PC-9 (cell line): ENCODE results near the gene CD151. TPM values are rescaled to one million over a fixed set of nuclear protein-coding genes. Genes with fewer than 3 reads are reported as not detected.

ENCODE experiments used
- BruUV-seq: library from RNA; stranded (reverse); fragments of 400-500 nt; replicated peaks from 2 replicates; lab custom pipeline; 2021; lab: Mats Ljungman, UMichigan
- CTCF ChIA-PET: fragments of 300-600 bp; sonication (Branson Sonifier 250); formaldehyde crosslinking; loops from one replicate; lab custom pipeline; 2022; ENCODE audit warnings: antibody characterized with exemption; lab: Charles Lee
- POLR2A ChIA-PET: fragments of 300-600 bp; sonication (Branson Sonifier 250); formaldehyde crosslinking; loops from one replicate; lab custom pipeline; 2022; ENCODE audit warnings: antibody characterized with exemption; ENCODE audit not compliant: unreplicated experiment; lab: Charles Lee
- DNase-seq, 2 experiments: peaks; one replicate each; pipeline versions ENCODE4 v3.0.0 to v3.0.0-alpha.2; 2015 to 2022; ENCODE audit warnings: mixed read lengths in 1 of 2
- H2AFZ ChIP-seq: fragments of 200-600 bp; sonication (generic); 2 replicates; pipeline ENCODE4 v1.8.1; 2017; ENCODE audit warnings: antibody characterized with exemption
- H3F3A ChIP-seq: fragments of 200-600 bp; sonication (generic); 2 replicates; pipeline ENCODE4 v1.8.1; 2017; ENCODE audit warnings: antibody characterized with exemption, mild to moderate bottlenecking, low read depth; ENCODE audit not compliant: insufficient read depth
- H3K27ac ChIP-seq: fragments of 200-600 bp; sonication (generic); 2 replicates; pipeline ENCODE4 v1.6.1; 2016; ENCODE audit warnings: mixed run types
- H3K27me3 ChIP-seq: fragments of 200-600 bp; sonication (generic); 2 replicates; pipeline ENCODE4 v1.6.1; 2016; ENCODE audit warnings: low read depth, mixed run types; ENCODE audit not compliant: insufficient read depth
- H3K36me3 ChIP-seq: fragments of 200-600 bp; sonication (generic); 2 replicates; pipeline ENCODE4 v1.6.1; 2016; ENCODE audit warnings: low read depth, mixed run types
- H3K4me1 ChIP-seq: fragments of 200-600 bp; sonication (generic); replicated peaks from 2 replicates; pipeline ENCODE4 v1.6.1; 2016; ENCODE audit warnings: mixed run types; ENCODE audit not compliant: insufficient read depth
- H3K4me2 ChIP-seq: fragments of 200-600 bp; sonication (generic); 2 replicates; pipeline ENCODE4 v1.6.1; 2017; ENCODE audit warnings: mixed run types
- H3K4me3 ChIP-seq: fragments of 200-600 bp; sonication (generic); 2 replicates; pipeline ENCODE4 v1.6.1; 2016; ENCODE audit warnings: mixed run types
- H3K79me2 ChIP-seq: fragments of 200-600 bp; sonication (generic); 2 replicates; pipeline ENCODE4 v1.6.1; 2017; ENCODE audit warnings: low read depth, mixed run types
- H3K9me2 ChIP-seq: fragments of 200-600 bp; sonication (generic); 2 replicates; pipeline ENCODE4 v1.8.1; 2017; ENCODE audit warnings: mild to moderate bottlenecking; ENCODE audit not compliant: insufficient read depth
- H3K9me3 ChIP-seq: fragments of 200-600 bp; sonication (generic); 2 replicates; pipeline ENCODE4 v1.8.1; 2016; ENCODE audit warnings: low read depth; ENCODE audit not compliant: insufficient read depth
- H4K20me1 ChIP-seq: fragments of 200-600 bp; sonication (generic); 2 replicates; pipeline ENCODE4 v1.8.1; 2017; ENCODE audit not compliant: insufficient read depth
- EZH2 ChIP-seq: fragments of 200-600 bp; sonication (generic); IDR thresholded peaks from 2 replicates; pipeline ENCODE4 v1.8.0; 2017; ENCODE audit warnings: antibody characterized with exemption, low read depth
- intact Hi-C: fragments of 100-400 bp; cut with micrococcal nuclease; formaldehyde crosslinking; loops from one replicate; pipeline ENCODE4 v1.10.0; 2022; ENCODE audit not compliant: unreplicated experiment
- total RNA-seq: library from RNA; stranded (reverse); gene quantifications from 2 replicates; pipeline ENCODE4 v1.2.3, GENCODE V29; 2021
- TF ChIP-seq, protein P1 (sequence below): fragments of 200-600 bp; sonication (generic); conservative IDR thresholded peaks from 2 replicates; pipeline ENCODE4 v1.6.1; 2017; ENCODE audit warnings: mixed run types, antibody characterized with exemption, mild to moderate bottlenecking, moderate library complexity

Gene CD151
- total RNA-seq, 1 experiment from 2014 or later = 184 TPM

DNA sequence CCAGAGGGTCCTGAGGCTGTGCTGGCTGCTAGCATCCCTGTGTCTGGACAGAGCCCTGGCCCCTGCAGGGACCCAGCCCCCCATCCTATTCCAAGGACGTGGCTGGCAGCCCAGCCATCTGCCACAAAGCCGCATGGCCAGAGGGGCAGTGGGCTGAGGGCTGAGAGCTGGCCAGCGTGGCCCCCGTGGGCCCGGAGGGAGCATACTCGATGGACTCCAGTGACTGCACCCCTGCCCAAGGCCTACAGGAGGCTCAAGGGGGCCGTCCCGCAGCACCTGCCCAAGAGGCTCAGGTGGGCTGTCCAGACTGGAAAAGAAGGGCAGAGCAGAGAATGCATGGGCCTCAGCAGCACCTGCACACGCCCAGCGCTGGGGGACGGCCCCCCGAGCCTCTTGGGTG is 23.0 kb downstream of the CD151 start:
- Histone ChIP-seq H3K27ac (no peak overlapping the region), H3F3A (no peaks in the 10 kb centered on the region), H3K9me2 (no peaks in the 10 kb centered on the region), H3K27me3 (no peaks in the 10 kb centered on the region), H3K36me3 (no peaks in the 10 kb centered on the region), H2AFZ (no peak overlapping the region), H3K4me2 (no peak overlapping the region), H3K9me3 (no peaks in the 10 kb centered on the region), H3K4me3 (no peak overlapping the region), H4K20me1 (no peaks in the 10 kb centered on the region), H3K79me2 (no peaks in the 10 kb centered on the region), H3K4me1 (no peaks in the 10 kb centered on the region)
- DNase-seq = no peak
- TF ChIP-seq, protein P1, sequence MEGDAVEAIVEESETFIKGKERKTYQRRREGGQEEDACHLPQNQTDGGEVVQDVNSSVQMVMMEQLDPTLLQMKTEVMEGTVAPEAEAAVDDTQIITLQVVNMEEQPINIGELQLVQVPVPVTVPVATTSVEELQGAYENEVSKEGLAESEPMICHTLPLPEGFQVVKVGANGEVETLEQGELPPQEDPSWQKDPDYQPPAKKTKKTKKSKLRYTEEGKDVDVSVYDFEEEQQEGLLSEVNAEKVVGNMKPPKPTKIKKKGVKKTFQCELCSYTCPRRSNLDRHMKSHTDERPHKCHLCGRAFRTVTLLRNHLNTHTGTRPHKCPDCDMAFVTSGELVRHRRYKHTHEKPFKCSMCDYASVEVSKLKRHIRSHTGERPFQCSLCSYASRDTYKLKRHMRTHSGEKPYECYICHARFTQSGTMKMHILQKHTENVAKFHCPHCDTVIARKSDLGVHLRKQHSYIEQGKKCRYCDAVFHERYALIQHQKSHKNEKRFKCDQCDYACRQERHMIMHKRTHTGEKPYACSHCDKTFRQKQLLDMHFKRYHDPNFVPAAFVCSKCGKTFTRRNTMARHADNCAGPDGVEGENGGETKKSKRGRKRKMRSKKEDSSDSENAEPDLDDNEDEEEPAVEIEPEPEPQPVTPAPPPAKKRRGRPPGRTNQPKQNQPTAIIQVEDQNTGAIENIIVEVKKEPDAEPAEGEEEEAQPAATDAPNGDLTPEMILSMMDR = no peak
- no peak for TF ChIP-seq EZH2
- BruUV-seq = no TSS peak
- intact Hi-C loops = no loop called here
- POLR2A ChIA-PET = no interaction called here
- CTCF ChIA-PET = no interaction called here

DNA sequence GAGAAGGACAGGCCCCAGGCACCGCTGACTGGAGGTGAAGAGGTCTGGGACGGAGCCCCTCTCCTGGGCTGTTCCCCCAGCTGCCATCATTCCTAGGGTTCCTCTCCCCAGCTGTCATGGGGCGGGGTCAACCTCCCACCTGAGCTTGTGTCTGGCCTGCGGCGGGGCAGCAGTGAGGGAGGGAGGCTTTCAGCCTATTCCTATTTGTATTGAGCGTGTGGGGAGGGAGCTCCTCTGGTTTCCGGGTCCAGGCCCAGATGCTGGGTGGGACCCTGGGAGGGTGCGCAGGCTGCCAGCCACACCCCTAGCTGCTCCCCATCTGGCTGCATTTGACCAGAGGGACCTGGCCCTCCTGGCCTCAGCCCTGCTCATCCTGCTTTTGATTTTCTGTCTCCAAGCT is 23.6 kb downstream of the CD151 start:
- TF ChIP-seq EZH2 = no peak
- TF ChIP-seq, protein P1 = no peak
- no peaks in the 10 kb centered on the region for H3K4me1 ChIP-seq
- no peaks in the 10 kb centered on the region for H3K79me2 ChIP-seq
- no peak overlapping the region for H3K4me3 ChIP-seq
- no peaks in the 10 kb centered on the region for H3K9me3 ChIP-seq
- ChIA-PET CTCF (no interaction called here), POLR2A (no interaction called here)
- H3K27ac ChIP-seq = no peak overlapping the region
- BruUV-seq = no TSS peak
- no peaks in the 10 kb centered on the region for H4K20me1 ChIP-seq
- no peaks in the 10 kb centered on the region for H3K9me2 ChIP-seq
- no peaks in the 10 kb centered on the region for H3F3A ChIP-seq
- no peak overlapping the region for H3K4me2 ChIP-seq
- no peaks in the 10 kb centered on the region for H3K27me3 ChIP-seq
- DNase-seq = no peak
- no peak overlapping the region for H2AFZ ChIP-seq
- intact Hi-C loops = no loop called here
- H3K36me3 ChIP-seq = no peaks in the 10 kb centered on the region

DNA sequence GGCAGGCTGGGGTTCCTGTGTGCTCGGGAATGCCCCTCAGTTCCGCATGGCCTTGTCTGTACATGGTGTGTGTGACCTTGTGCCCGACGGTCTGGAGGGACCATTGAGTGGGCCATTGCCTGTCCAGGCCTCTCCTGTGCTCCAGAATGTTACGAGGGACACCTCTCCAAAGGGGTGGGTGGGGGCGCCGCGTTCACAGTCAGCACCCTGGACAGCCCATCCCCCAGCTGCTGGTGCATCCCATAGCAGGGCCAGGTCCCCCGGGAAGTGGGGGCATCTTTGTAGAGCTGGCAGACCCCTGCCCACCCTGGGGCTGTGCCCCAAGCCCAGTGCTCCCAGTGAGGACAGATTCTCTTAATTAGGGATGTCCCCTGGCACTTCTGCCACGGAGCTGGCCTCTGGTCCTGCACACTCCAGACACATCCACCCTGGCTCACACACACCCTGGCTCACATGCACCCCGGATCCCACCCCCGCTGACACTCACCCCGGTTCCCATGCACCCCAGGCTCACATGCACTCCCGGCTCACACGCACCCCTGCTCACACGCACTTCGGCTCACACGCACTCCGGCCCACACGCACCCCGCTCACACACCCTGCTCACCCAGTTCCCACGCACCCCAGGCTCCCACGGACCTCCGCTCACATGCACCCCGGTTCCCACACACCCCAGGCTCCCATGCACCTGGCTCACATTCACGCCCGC is 25.5 kb downstream of the CD151 start:
- BruUV-seq = no TSS peak
- ChIA-PET POLR2A (no interaction called here), CTCF (no interaction called here)
- Histone ChIP-seq H3K79me2 (no peaks in the 10 kb centered on the region), H3K4me3 (no peak overlapping the region), H3F3A (no peaks in the 10 kb centered on the region), H3K9me2 (no peaks in the 10 kb centered on the region), H4K20me1 (no peaks in the 10 kb centered on the region), H3K4me2 (no peak overlapping the region), H3K27me3 (no peaks in the 10 kb centered on the region), H3K4me1 (no peaks in the 10 kb centered on the region), H3K9me3 (no peaks in the 10 kb centered on the region), H3K36me3 (no peaks in the 10 kb centered on the region), H2AFZ (no peak overlapping the region), H3K27ac (no peak overlapping the region)
- DNase-seq = no peak
- intact Hi-C loops = no loop called here
- TF ChIP-seq, protein P1 = no peak
- TF ChIP-seq EZH2 = no peak
